ENCODE data around the gene DKK3. TPM values are rescaled to one million over a fixed set of nuclear protein-coding genes. Genes with fewer than 3 reads are reported as not detected.

Gene DKK3
- total RNA-seq, 1 donor from 2014 or later, result 23.9 TPM

- H3K4me1 ChIP-seq, result peaks cover 22% of the 10 kb centered on the region
- Mint-ChIP-seq H3K4me3 (no peak overlapping the region), H3K27ac (no peak overlapping the region), H3K27me3 (ENCODE audit: insufficient read depth, low read depth) (peaks cover 8% of the 10 kb centered on the region), H3K4me1 (peaks cover 76% of the 10 kb centered on the region), H3K9me3 (no peaks in the 10 kb centered on the region), H3K36me3 (peaks cover 11% of the 10 kb centered on the region)
- no peaks in the 10 kb centered on the region for H3K27me3 ChIP-seq
- no peak overlapping the region for H3K4me2 ChIP-seq
- no peak overlapping the region for H3K4me3 ChIP-seq
- no peaks in the 10 kb centered on the region for H3K9me3 ChIP-seq (ENCODE audit: low read depth)
- no peak for DNase-seq (ENCODE audit: low spot score)
- no peaks in the 10 kb centered on the region for H4K20me1 ChIP-seq (ENCODE audit: low read depth)
- no peak overlapping the region for H3K27ac ChIP-seq
- no peaks in the 10 kb centered on the region for H3F3A ChIP-seq (ENCODE audit: low read depth)
- no peak for TF ChIP-seq EZH2 (IDR thresholded peaks at IDR 0.05)
- no peak for TF ChIP-seq EZH2phosphoT487 (IDR thresholded peaks at IDR 0.05)
- TF ChIP-seq CTCF (IDR thresholded peaks at IDR 0.05), result no peak
- no peak overlapping the region for H3K9ac ChIP-seq
- no peak overlapping the region for H2AFZ ChIP-seq (replicated peaks)
- no peaks in the 10 kb centered on the region for H3K79me2 ChIP-seq (ENCODE audit: low read depth)
- H3K36me3 ChIP-seq, result no peaks in the 10 kb centered on the region
These were observed 37.9 kb downstream of the DKK3 start for GRCh38 chr11:11970556-11970955.

- no peaks in the 10 kb centered on the region for H3K36me3 ChIP-seq
- H3K4me1 Mint-ChIP-seq, result peaks cover 71% of the 10 kb centered on the region
- no peaks in the 10 kb centered on the region for H3K79me2 ChIP-seq (ENCODE audit: low read depth)
- H3K36me3 Mint-ChIP-seq, result peaks cover 8% of the 10 kb centered on the region
- no peak overlapping the region for H3K9ac ChIP-seq
- H3K4me3 ChIP-seq, result no peak overlapping the region
- H4K20me1 ChIP-seq (ENCODE audit: low read depth), result no peaks in the 10 kb centered on the region
- TF ChIP-seq CTCF (IDR thresholded peaks at IDR 0.05) (no peak), EZH2phosphoT487 (IDR thresholded peaks at IDR 0.05) (no peak), EZH2 (IDR thresholded peaks at IDR 0.05) (no peak)
- no peaks in the 10 kb centered on the region for H3K9me3 ChIP-seq (ENCODE audit: low read depth)
- DNase-seq (ENCODE audit: low spot score), result no peak
- no peak overlapping the region for H3K4me3 Mint-ChIP-seq
- peaks cover 8% of the 10 kb centered on the region for H3K27me3 Mint-ChIP-seq (ENCODE audit: insufficient read depth, low read depth)
- no peaks in the 10 kb centered on the region for H3F3A ChIP-seq (ENCODE audit: low read depth)
- peaks cover 22% of the 10 kb centered on the region for H3K4me1 ChIP-seq
- H3K4me2 ChIP-seq, result no peak overlapping the region
- no peak overlapping the region for H3K27ac ChIP-seq
- H2AFZ ChIP-seq (replicated peaks), result no peak overlapping the region
- H3K27ac Mint-ChIP-seq, result peak overlapping the region; percentile 77
- H3K27me3 ChIP-seq, result no peaks in the 10 kb centered on the region
- no peaks in the 10 kb centered on the region for H3K9me3 Mint-ChIP-seq
These were observed 38.8 kb downstream of the DKK3 start for GRCh38 chr11:11969380-11970215.

GRCh38 chr11:11968511-11969280 is 39.7 kb downstream of the DKK3 start:
- TF ChIP-seq CTCF (IDR thresholded peaks at IDR 0.05) (no peak), EZH2phosphoT487 (IDR thresholded peaks at IDR 0.05) (no peak), EZH2 (IDR thresholded peaks at IDR 0.05) (no peak)
- Mint-ChIP-seq H3K9me3 (no peaks in the 10 kb centered on the region), H3K27me3 (ENCODE audit: insufficient read depth, low read depth) (peaks cover 8% of the 10 kb centered on the region), H3K4me3 (no peak overlapping the region), H3K36me3 (peaks cover 12% of the 10 kb centered on the region), H3K4me1 (peaks cover 64% of the 10 kb centered on the region), H3K27ac (peak overlapping the region; percentile 85)
- peaks cover 22% of the 10 kb centered on the region for H3K4me1 ChIP-seq
- no peak overlapping the region for H3K27ac ChIP-seq
- no peak overlapping the region for H3K4me3 ChIP-seq
- H3F3A ChIP-seq (ENCODE audit: low read depth), result no peaks in the 10 kb centered on the region
- DNase-seq (ENCODE audit: low spot score), result no peak
- H3K36me3 ChIP-seq, result no peaks in the 10 kb centered on the region
- H3K9ac ChIP-seq, result no peak overlapping the region
- no peaks in the 10 kb centered on the region for H3K79me2 ChIP-seq (ENCODE audit: low read depth)
- H4K20me1 ChIP-seq (ENCODE audit: low read depth), result no peaks in the 10 kb centered on the region
- no peak overlapping the region for H2AFZ ChIP-seq (replicated peaks)
- no peaks in the 10 kb centered on the region for H3K9me3 ChIP-seq (ENCODE audit: low read depth)
- no peak overlapping the region for H3K4me2 ChIP-seq
- H3K27me3 ChIP-seq, result no peaks in the 10 kb centered on the region

Measured in neural progenitor cell (in vitro differentiated cells).